KMS-11 (cell line): ENCODE measurements around the gene DLG2.

Source experiments
- H2AFZ ChIP-seq: fragments of 200-600 bp; sonication (generic); 2 replicates; pipeline ENCODE4 v1.6.1; 2016; ENCODE audit warnings: antibody characterized with exemption, mixed run types, low read depth
- H3K27ac ChIP-seq: fragments of 200-600 bp; sonication (generic); 2 replicates; pipeline ENCODE4 v1.6.1; 2016; ENCODE audit warnings: mild to moderate bottlenecking, mixed run types
- H3K27me3 ChIP-seq: fragments of 200-600 bp; sonication (generic); 2 replicates; pipeline ENCODE4 v1.6.1; 2017; ENCODE audit warnings: mild to moderate bottlenecking, low read depth, mixed run types, moderate library complexity; ENCODE audit not compliant: insufficient read depth
- H3K36me3 ChIP-seq: fragments of 200-600 bp; sonication (generic); 2 replicates; pipeline ENCODE4 v1.6.1; 2017; ENCODE audit warnings: mild to moderate bottlenecking, mixed run types; ENCODE audit not compliant: insufficient read depth
- H3K4me1 ChIP-seq: fragments of 200-600 bp; sonication (generic); 2 replicates; pipeline ENCODE4 v1.6.1; 2016; ENCODE audit warnings: mild to moderate bottlenecking, low read depth, mixed run types; ENCODE audit not compliant: poor library complexity, severe bottlenecking
- H3K4me2 ChIP-seq: fragments of 200-600 bp; sonication (generic); 2 replicates; pipeline ENCODE4 v1.7.0; 2016; ENCODE audit warnings: mild to moderate bottlenecking, mixed run types
- H3K4me3 ChIP-seq: fragments of 200-600 bp; sonication (generic); IDR thresholded peaks from 2 replicates; pipeline ENCODE4 v1.6.1; 2017; ENCODE audit warnings: low read depth, low read length, mixed read lengths; ENCODE audit not compliant: insufficient read depth
- H3K79me2 ChIP-seq: fragments of 200-600 bp; sonication (generic); 2 replicates; pipeline ENCODE4 v1.6.1; 2016; ENCODE audit warnings: low read depth, mixed run types; ENCODE audit not compliant: insufficient read depth
- H3K9ac ChIP-seq: fragments of 200-600 bp; sonication (generic); 2 replicates; pipeline ENCODE4 v1.6.1; 2016; ENCODE audit warnings: mild to moderate bottlenecking, mixed run types
- H4K20me1 ChIP-seq: fragments of 200-600 bp; sonication (generic); 2 replicates; pipeline ENCODE4 v1.6.1; 2016; ENCODE audit warnings: mild to moderate bottlenecking, mixed run types; ENCODE audit not compliant: insufficient read depth
- TF ChIP-seq, protein P1 (sequence below): fragments of 200-600 bp; sonication (generic); conservative IDR thresholded peaks from 2 replicates; pipeline ENCODE4 v1.6.1; 2017; ENCODE audit warnings: low read depth, mild to moderate bottlenecking, antibody characterized with exemption, low read length, moderate library complexity, mixed read lengths

Gene DLG2

DNA sequence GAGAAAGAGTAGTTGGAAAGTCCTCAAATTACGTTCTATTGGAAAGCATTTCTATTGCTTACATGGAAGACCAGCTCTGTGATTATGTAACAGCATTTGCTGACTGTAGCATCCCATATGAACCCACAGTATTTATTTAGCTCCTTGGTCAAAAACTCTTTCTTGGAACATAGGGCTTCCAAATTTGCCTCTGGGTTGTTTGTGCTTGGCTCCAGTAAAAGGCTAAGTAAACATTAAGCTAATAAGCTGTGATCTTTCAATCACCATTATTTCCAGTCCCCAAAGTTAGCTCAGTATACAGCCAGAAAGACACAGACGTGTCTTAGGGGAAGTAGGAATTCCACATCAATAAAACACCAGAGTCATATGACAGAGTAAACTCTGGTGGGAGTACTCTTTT lies 668.8 kb downstream of the DLG2 start:
- Histone ChIP-seq H3K4me2 (no peak overlapping the region), H3K79me2 (no peaks in the 10 kb centered on the region), H3K4me1 (no peaks in the 10 kb centered on the region), H3K4me3 (no peak overlapping the region), H3K27me3 (no peaks in the 10 kb centered on the region), H3K27ac (no peak overlapping the region), H4K20me1 (no peaks in the 10 kb centered on the region), H3K9ac (no peak overlapping the region), H2AFZ (no peak overlapping the region), H3K36me3 (no peaks in the 10 kb centered on the region)
- TF ChIP-seq, protein P1, sequence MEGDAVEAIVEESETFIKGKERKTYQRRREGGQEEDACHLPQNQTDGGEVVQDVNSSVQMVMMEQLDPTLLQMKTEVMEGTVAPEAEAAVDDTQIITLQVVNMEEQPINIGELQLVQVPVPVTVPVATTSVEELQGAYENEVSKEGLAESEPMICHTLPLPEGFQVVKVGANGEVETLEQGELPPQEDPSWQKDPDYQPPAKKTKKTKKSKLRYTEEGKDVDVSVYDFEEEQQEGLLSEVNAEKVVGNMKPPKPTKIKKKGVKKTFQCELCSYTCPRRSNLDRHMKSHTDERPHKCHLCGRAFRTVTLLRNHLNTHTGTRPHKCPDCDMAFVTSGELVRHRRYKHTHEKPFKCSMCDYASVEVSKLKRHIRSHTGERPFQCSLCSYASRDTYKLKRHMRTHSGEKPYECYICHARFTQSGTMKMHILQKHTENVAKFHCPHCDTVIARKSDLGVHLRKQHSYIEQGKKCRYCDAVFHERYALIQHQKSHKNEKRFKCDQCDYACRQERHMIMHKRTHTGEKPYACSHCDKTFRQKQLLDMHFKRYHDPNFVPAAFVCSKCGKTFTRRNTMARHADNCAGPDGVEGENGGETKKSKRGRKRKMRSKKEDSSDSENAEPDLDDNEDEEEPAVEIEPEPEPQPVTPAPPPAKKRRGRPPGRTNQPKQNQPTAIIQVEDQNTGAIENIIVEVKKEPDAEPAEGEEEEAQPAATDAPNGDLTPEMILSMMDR = no peak

DNA sequence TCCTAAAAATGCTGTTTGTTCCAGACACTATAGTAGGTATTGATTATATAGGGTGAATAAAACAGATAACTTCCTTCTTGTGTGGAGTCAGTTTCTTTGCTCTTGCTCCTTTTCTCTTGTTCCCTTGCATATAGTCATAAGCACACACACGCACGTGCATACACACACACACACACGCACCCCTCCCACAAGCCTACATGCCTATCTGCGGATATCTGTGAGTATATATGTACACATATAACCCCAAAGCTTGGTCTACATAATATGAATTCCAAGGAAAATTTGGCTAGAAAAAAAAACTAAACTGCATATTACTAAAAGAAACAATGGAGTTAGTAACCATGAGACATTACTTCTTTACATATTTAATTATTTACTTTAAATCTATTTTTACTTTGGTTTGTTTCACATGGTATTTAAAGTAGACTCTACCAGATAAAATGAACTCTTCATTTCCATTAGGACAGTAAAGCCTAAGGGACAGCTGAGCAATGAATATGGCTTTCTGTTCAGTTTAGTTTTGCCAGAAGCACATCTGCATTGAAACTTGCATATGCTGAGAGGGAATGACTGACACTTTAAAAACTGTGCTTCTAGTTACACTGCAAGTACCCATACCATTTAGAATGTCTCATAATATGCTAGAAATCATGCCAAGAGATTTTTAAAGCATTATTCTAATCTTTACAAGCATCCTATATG lies 676.4 kb downstream of the DLG2 start:
- Histone ChIP-seq H4K20me1 (no peaks in the 10 kb centered on the region), H3K27ac (no peak overlapping the region), H3K4me3 (no peak overlapping the region), H3K9ac (no peak overlapping the region), H3K79me2 (no peaks in the 10 kb centered on the region), H3K27me3 (no peaks in the 10 kb centered on the region), H3K4me2 (no peak overlapping the region), H3K36me3 (no peaks in the 10 kb centered on the region), H3K4me1 (no peaks in the 10 kb centered on the region), H2AFZ (no peak overlapping the region)
- TF ChIP-seq, protein P1 = no peak

DNA sequence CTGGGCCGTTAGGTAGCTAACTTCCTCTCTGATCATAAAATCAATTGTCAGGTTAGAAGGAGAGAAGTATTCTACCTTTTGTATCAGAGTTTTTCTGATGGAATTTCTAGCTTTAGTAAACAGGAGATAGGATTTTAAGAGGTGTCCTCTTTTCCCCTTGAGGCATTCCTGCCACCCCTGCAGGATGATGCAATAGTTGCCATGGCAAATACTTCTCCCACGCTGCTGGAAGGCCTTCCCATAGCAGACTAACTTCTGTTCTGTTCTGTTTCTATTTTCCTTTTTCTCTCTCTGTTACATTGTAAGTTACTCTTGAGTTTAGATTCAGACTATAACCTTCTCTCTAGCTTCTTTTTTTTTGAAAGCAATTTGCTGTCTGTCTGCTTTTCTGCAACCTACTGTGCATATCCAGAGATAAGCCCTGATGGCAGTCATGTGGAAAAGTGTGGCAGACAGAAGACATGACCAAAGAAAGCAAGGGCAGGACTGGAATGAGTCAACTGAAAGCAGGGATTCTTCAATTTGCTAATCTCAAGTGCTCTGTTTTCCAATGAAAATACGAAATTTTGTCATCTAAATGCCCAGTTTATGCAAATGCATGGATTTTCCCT lies 679.1 kb downstream of the DLG2 start:
- Histone ChIP-seq H3K27me3 (no peaks in the 10 kb centered on the region), H2AFZ (no peak overlapping the region), H3K4me1 (no peaks in the 10 kb centered on the region), H3K9ac (no peak overlapping the region), H3K27ac (no peak overlapping the region), H3K36me3 (no peaks in the 10 kb centered on the region), H4K20me1 (no peaks in the 10 kb centered on the region), H3K4me2 (no peak overlapping the region), H3K4me3 (no peak overlapping the region), H3K79me2 (no peaks in the 10 kb centered on the region)
- TF ChIP-seq, protein P1 = no peak

DNA sequence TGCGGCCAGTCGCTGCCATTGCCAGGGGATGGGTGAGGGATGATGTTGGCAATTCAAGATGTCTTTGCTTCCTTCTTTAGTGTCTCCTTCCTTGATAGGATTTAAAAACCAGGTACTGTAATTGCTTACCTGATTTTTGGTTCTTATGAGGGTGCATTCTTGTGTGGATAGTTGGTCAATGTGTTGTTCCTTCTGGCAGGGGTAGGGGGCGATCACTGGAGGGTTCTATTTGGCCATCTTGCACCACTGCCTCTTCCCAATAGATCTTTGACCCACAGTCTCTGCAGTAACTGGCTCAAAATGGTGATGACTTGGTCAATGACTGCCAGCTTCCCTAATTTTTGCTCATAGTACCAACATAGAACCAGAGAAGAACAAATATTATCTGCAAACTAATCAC lies 680.1 kb downstream of the DLG2 start:
- no peaks in the 10 kb centered on the region for H3K4me1 ChIP-seq
- no peak overlapping the region for H3K4me2 ChIP-seq
- no peak overlapping the region for H2AFZ ChIP-seq
- no peaks in the 10 kb centered on the region for H3K27me3 ChIP-seq
- no peak overlapping the region for H3K4me3 ChIP-seq
- no peak overlapping the region for H3K9ac ChIP-seq
- no peaks in the 10 kb centered on the region for H3K36me3 ChIP-seq
- H3K27ac ChIP-seq = no peak overlapping the region
- no peaks in the 10 kb centered on the region for H3K79me2 ChIP-seq
- no peaks in the 10 kb centered on the region for H4K20me1 ChIP-seq
- TF ChIP-seq, protein P1 = no peak
